Testis (tissue), 2 donors: ENCODE measurements around the gene CCDC144A.
"Not testable (repeated sequence)": the region's sequence is repeated elsewhere in the genome, so short reads cannot be mapped to it uniquely, and the experiment has no call there.

ENCODE experiments used
- CTCF ChIP-seq, 3 experiments: fragments of 450-650 bp in 2 of 3; fragments of 200-600 bp in 1 of 3; sonication (generic) in 1 of 3; IDR thresholded peaks; one replicate each; pipeline ENCODE4 v1.5.1; 2016 to 2019; ENCODE audit warnings: antibody characterized with exemption in 3 of 3, mild to moderate bottlenecking in 2 of 3, moderate library complexity in 1 of 3
- POLR2A ChIP-seq: fragments of 450-650 bp; IDR thresholded peaks from one replicate; pipeline ENCODE4 v1.6.1; 2017; ENCODE audit warnings: antibody characterized with exemption, mild to moderate bottlenecking, moderate library complexity

GRCh38 chr17:16746571-16746970 lies 56.5 kb downstream of the CCDC144A start:
- not testable (repeated sequence) for TF ChIP-seq CTCF (IDR thresholded peaks at IDR 0.05); POLR2A
